Small intestine (tissue), 7 donors: ENCODE results near the gene ACAA2. TPM values are rescaled to one million over a fixed set of nuclear protein-coding genes. Genes with fewer than 3 reads are reported as not detected.

Experiments used
- DNase-seq, 2 donors: peaks; one replicate each; pipeline versions ENCODE4 v3.0.0 to v3.0.0-alpha.2; 2013
- FAIRE-seq: peaks from 2 replicates; lab custom pipeline; 2012; peaks lifted over from hg19 to GRCh38; lab: Jason Lieb, UNC
- H3K27ac ChIP-seq, 3 donors: one replicate each; pipeline ENCODE4 v1.5.1; 2013; ENCODE audit warnings: low read length in 2 of 3, mild to moderate bottlenecking in 2 of 3, control low read depth in 1 of 3, inconsistent platforms in 1 of 3, low read depth in 1 of 3, moderate library complexity in 1 of 3
- H3K27me3 ChIP-seq, 3 donors: one replicate each; pipeline ENCODE4 v1.6.1; 2013; ENCODE audit warnings: low read length in 3 of 3, inconsistent platforms in 1 of 3; ENCODE audit not compliant: control insufficient read depth in 3 of 3, insufficient read depth in 3 of 3
- H3K36me3 ChIP-seq, 3 donors: one replicate each; pipeline ENCODE4 v1.6.1; 2013; ENCODE audit warnings: low read length in 3 of 3, inconsistent platforms in 1 of 3, low read depth in 1 of 3, mild to moderate bottlenecking in 1 of 3, moderate library complexity in 1 of 3; ENCODE audit not compliant: control insufficient read depth in 3 of 3, insufficient read depth in 2 of 3
- H3K4me1 ChIP-seq, 3 donors: one replicate each; pipeline ENCODE4 v1.6.1; 2013; ENCODE audit warnings: low read length in 2 of 3, inconsistent platforms in 1 of 3, low read depth in 1 of 3, mild to moderate bottlenecking in 1 of 3, moderate library complexity in 1 of 3; ENCODE audit not compliant: control insufficient read depth in 3 of 3, insufficient read depth in 2 of 3
- H3K4me3 ChIP-seq, 3 donors: one replicate each; pipeline ENCODE4 v1.5.1; 2013; ENCODE audit warnings: low read length in 3 of 3, control low read depth in 1 of 3, inconsistent platforms in 1 of 3, low read depth in 1 of 3, mild to moderate bottlenecking in 1 of 3, moderate library complexity in 1 of 3
- H3K9me3 ChIP-seq, 2 donors: one replicate each; pipeline ENCODE4 v1.6.1; 2013; ENCODE audit warnings: low read depth in 1 of 2, low read length in 1 of 2; ENCODE audit not compliant: control insufficient read depth in 2 of 2, insufficient read depth in 1 of 2
- WGBS, 3 donors: extraction: QIAGEN DNeasy Blood & Tissue Kit; methylation state at CpG; one replicate each; pipeline ENCODE4 v1.1.7; 2013; 5-methylcytosine and 5-hydroxymethylcytosine counted together
- polyA plus RNA-seq, 4 donors: library from polyadenylated mRNA; stranded (reverse) in 3 of 4; unstranded in 1 of 4; fragments of 200-250 nt in 3 of 4; fragments of 120-200 nt in 1 of 4; gene quantifications; one replicate each; pipeline versions ENCODE4 v1.2.1 to v1.2.3, GENCODE V29; 2013
- donor health status: healthy with polysubstance abuse.
- donor health status: control.
- donor health status: control.
- donor health status: Bipolar disorder and iron deficiency.
- donor health status: healthy.

Gene ACAA2
- polyA plus RNA-seq, 4 donors: 114 to 397 (median 208) TPM

GRCh38 chr18:49755489-49755888, 57.8 kb downstream of the ACAA2 start:
- Histone ChIP-seq H3K4me3 (no peak overlapping the region), H3K36me3 (no peaks in the 10 kb centered on the region), H3K4me1 (peaks cover 0 to 10% (median 0%) of the 10 kb centered on the region in 3 donors), H3K27ac (no peak overlapping the region), H3K9me3 (no peaks in the 10 kb centered on the region), H3K27me3 (no peaks in the 10 kb centered on the region)
- 88 to 91% (median 90%) methylated on average over 6 of the region's 6 CpGs for WGBS, 3 donors
- no peak for FAIRE-seq
- DNase-seq: no peak

- Histone ChIP-seq H3K9me3 (no peaks in the 10 kb centered on the region), H3K4me1 (peaks cover 0 to 7% (median 0%) of the 10 kb centered on the region in 3 donors), H3K27me3 (no peaks in the 10 kb centered on the region), H3K36me3 (no peaks in the 10 kb centered on the region), H3K4me3 (no peak overlapping the region), H3K27ac (no peak overlapping the region)
- no peak for DNase-seq
- no peak for FAIRE-seq
- 88 to 92% (median 91%) methylated on average over 6 of the region's 6 CpGs for WGBS, 3 donors
These were observed 58.5 kb downstream of the ACAA2 start for GRCh38 chr18:49754866-49755265.

DNA sequence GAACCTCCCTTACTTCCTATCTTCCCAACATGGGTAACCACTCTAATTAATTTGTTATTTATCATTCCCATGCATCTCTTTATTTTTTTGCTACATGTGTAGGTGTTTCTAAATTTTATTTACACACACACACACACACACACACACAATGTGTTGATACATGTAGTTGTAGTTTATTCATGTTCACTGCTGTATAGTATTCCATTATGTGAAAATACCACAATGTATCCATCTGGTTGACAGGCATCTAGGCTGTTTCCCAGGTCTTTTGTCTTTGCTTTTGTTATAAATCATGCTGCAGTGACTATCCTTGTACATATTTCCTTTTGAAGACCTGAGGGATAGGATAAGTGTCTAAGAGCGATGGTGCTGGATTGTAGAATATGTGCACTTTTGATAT, 59.7 kb downstream of the ACAA2 start:
- Histone ChIP-seq H3K4me3 (no peak overlapping the region), H3K27me3 (no peaks in the 10 kb centered on the region), H3K27ac (no peak overlapping the region), H3K9me3 (no peaks in the 10 kb centered on the region), H3K36me3 (no peaks in the 10 kb centered on the region), H3K4me1 (no peaks in the 10 kb centered on the region)
- 90 to 100% (median 95%) methylated on average over 1 of the region's 1 CpG for WGBS, 3 donors
- FAIRE-seq: no peak
- no peak for DNase-seq

DNA sequence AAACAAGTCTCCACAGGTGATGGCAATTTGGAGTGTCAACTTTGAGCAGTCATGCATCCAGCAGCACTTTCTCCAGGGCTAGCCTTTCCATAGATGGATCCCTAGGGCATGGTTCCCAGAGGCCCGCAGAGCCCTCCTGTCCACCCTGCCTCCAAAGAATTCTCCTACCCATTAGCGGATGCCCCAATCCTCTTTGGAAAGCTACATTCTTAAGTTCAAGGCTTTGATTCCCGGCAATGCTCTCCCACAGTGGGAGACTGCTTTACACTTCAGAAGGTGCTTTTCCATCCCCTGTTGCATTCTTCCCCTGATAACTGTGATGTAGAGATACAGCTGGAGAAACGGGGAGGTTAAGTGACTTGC, 61.3 kb downstream of the ACAA2 start:
- no peak for FAIRE-seq
- 70 to 84% (median 81%) methylated on average over 4 of the region's 4 CpGs for WGBS, 3 donors

DNA sequence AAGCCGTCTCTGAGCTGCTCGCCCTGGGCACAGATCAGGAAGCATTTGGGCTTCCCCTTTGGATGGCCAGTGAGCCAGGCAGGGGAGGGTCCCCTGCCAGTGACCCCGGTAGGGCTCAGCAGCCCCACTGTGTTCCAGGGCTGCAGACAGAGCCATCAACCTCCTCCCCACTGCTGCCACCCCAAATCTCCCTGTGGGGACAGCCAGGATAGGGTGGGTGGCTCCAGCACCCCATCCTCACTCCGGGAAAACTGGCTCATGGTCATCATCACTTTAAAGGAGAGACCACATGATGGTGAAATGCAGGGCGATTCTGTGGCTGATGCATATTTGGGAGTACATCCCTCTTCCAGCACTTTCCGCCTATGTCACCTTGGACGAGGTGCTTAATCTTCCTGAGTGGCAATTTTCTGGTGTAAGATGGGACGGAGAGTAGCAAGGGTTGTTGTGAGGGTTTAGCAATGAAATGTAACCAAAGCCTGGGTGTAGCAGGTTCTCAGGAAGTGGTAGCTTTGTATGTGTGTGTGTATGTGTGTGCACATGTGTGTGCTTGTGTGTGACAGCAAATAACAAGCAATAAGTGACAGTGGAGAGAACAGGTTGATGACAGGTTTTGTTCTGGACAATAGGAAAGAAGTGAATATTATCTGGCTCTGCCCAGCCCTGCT, 61.8 kb downstream of the ACAA2 start:
- no peaks in the 10 kb centered on the region for H3K36me3 ChIP-seq
- DNase-seq (no peak), FAIRE-seq (no peak)
- no peak overlapping the region for H3K4me3 ChIP-seq
- H3K9me3 ChIP-seq: no peaks in the 10 kb centered on the region
- H3K27ac ChIP-seq: no peak overlapping the region
- 73 to 85% (median 78%) methylated on average over 8 of the region's 8 CpGs for WGBS, 3 donors
- H3K4me1 ChIP-seq: no peaks in the 10 kb centered on the region
- no peaks in the 10 kb centered on the region for H3K27me3 ChIP-seq

More for the DNA sequence above, 61.3 kb downstream of the ACAA2 start:
- H3K36me3 ChIP-seq: no peaks in the 10 kb centered on the region
- H3K27me3 ChIP-seq: no peaks in the 10 kb centered on the region
- H3K4me1 ChIP-seq: no peaks in the 10 kb centered on the region
- no peaks in the 10 kb centered on the region for H3K9me3 ChIP-seq
- no peak overlapping the region for H3K27ac ChIP-seq
- no peak for DNase-seq
- no peak overlapping the region for H3K4me3 ChIP-seq

DNA sequence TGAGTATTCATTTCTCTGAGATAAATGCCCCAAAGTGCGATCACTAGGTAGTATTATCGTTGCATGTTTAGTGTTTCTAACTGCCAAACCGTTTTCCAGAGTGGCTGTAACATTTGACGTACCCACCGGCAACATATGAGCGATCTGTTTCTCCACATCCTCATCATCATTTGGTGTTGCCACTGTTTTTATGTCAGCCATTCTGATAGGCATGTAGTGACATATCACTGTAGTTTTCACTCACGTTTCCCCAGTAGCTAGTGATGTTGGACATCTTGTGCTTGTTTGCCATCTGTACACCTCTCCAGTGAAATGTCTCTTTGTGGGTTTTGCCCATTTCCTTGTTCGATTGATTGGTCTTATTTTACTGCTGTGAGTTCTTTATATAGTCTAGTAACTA, 63.8 kb downstream of the ACAA2 start:
- 54 to 70% (median 58%) methylated on average over 8 of the region's 8 CpGs for WGBS, 3 donors
- no peak overlapping the region for H3K27ac ChIP-seq
- H3K4me1 ChIP-seq: no peaks in the 10 kb centered on the region
- H3K9me3 ChIP-seq: no peaks in the 10 kb centered on the region
- H3K4me3 ChIP-seq: no peak overlapping the region
- H3K27me3 ChIP-seq: no peaks in the 10 kb centered on the region
- FAIRE-seq (no peak), DNase-seq (no peak)
- no peaks in the 10 kb centered on the region for H3K36me3 ChIP-seq

DNA sequence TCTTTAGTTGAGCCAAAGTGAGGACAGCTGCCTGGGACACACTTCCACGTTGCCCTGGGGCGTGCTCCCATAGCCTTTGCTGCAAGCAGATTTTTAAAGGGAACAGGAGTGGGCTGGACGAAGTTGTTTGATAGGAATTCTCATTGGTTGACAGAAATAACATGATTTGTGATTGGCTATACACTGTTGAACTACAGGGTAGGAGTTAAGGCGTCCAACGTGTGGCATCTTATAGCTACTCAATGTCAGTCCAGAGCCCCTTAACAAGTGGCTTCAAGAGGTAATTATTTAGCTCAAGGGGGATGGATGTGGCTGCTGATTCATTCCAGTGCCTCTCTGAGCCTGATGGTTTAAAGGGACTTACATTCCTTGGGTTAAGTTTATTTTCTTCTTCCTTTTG, 65.5 kb downstream of the ACAA2 start:
- DNase-seq (no peak), FAIRE-seq (no peak)
- no peaks in the 10 kb centered on the region for H3K4me1 ChIP-seq
- H3K4me3 ChIP-seq: no peak overlapping the region
- 59 to 76% (median 68%) methylated on average over 5 of the region's 5 CpGs for WGBS, 3 donors
- no peaks in the 10 kb centered on the region for H3K9me3 ChIP-seq
- H3K27me3 ChIP-seq: no peaks in the 10 kb centered on the region
- H3K27ac ChIP-seq: no peak overlapping the region
- H3K36me3 ChIP-seq: no peaks in the 10 kb centered on the region

GRCh38 chr18:49745045-49746014, 68.0 kb downstream of the ACAA2 start:
- DNase-seq (no peak), FAIRE-seq (no peak)
- peaks cover 0 to 2% (median 0%) of the 10 kb centered on the region in 3 donors for H3K27me3 ChIP-seq
- no peaks in the 10 kb centered on the region for H3K9me3 ChIP-seq
- H3K4me1 ChIP-seq: no peaks in the 10 kb centered on the region
- no peak overlapping the region for H3K4me3 ChIP-seq
- no peaks in the 10 kb centered on the region for H3K36me3 ChIP-seq
- 88 to 92% (median 91%) methylated on average over 11 of the region's 11 CpGs for WGBS, 3 donors
- H3K27ac ChIP-seq: no peak overlapping the region
